ENCODE results near the gene TUT1.
A peak's percentile ranks its signal among the peaks of the same experiment; 100 is the strongest.
"Not testable (repeated sequence)": the region's sequence is repeated elsewhere in the genome, so short reads cannot be mapped to it uniquely, and the experiment has no call there.

Gene TUT1

GRCh38 chr11:62556875-62557631 is 34.3 kb downstream of the TUT1 start:
- DNase-seq (ENCODE audit: low read depth in 2 of 2, low spot score in 1 of 2), result no peak

- DNase-seq (ENCODE audit: low read depth in 2 of 2, low spot score in 1 of 2), result peak; percentile 52 to 71
These were observed 35.0 kb downstream of the TUT1 start for GRCh38 chr11:62556108-62556874.

- no peak for DNase-seq (ENCODE audit: low read depth in 2 of 2, low spot score in 1 of 2)
These were observed 35.7 kb downstream of the TUT1 start for GRCh38 chr11:62555464-62556107.

DNA sequence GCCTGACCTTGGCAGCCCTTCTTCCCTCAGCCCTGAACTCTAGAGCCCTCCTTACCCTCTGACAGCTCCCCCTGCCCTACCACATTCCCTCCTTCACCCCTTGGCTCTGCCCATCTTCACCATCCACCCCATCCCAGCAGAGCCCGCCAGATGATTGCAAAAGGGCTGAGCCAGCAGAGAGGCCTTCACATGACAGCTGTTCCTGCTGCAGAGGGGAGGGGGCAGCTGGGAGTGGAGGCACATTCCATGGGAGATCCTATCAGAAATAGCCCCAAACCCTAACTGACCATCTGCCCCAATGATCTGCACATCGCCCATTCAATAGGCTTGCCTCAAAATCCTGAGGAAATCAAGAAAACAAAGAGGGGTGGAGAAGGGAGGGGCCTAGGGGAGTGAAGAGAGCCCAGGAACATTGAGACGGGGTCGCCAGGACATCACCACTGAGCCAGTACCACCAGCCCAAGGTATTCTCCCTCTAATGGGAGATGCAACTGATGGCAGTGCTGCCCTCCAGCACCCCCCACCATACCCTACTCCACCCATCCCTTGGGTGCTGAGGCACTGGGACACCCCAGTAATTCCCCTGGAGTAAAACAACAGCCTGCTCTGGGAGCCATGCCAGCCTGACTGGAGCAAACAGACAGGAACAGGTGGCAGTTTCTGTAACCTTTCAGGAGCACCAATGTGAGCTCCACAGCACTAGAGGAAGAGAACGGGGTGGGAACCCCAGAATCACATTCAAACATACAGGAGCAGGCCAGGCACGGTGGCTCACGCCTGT is 36.7 kb downstream of the TUT1 start:
- DNase-seq (ENCODE audit: low read depth in 2 of 2, low spot score in 1 of 2), result no peak

- DNase-seq (ENCODE audit: low read depth in 2 of 2, low spot score in 1 of 2), result no peak
These were observed 37.4 kb downstream of the TUT1 start for GRCh38 chr11:62553839-62554361.

DNA sequence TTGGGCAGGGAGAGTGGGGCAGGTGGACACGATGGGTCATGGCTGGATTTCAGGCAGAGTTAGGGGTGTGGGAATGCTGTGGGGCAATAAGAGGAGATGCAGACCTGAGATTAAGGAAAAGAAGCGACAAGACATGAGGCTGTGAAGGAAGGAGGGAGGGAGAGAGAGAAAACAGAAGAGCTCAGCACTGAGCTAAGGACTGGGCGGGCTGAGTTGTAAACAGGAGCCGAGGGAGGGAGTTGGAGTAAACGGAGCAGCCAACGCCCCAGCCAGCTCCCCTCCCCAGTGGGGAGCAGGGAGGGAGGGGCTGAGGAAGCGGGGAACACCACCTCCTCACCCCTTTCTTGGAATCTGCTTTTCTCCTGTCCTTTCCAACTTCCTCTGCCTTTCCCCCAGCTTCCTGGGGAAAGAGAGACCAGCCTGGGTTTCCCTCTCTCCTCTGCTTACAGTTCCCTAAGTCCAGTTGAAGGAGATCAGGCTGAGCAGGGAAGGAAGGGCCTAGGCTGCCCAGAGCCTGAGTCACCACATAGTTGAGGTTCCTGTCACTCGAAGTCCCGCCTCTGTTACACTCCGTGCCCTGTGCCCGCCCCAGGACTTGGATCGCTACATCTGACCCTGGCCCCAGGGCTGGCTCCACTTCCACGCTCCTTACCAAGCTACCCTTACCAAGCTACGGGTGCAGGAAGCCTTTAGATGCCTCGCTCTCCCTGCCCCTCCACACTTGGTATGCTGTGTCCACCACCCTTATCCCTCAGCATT is 38.1 kb downstream of the TUT1 start:
- DNase-seq (ENCODE audit: low read depth in 2 of 2, low spot score in 1 of 2), result no peak

DNA sequence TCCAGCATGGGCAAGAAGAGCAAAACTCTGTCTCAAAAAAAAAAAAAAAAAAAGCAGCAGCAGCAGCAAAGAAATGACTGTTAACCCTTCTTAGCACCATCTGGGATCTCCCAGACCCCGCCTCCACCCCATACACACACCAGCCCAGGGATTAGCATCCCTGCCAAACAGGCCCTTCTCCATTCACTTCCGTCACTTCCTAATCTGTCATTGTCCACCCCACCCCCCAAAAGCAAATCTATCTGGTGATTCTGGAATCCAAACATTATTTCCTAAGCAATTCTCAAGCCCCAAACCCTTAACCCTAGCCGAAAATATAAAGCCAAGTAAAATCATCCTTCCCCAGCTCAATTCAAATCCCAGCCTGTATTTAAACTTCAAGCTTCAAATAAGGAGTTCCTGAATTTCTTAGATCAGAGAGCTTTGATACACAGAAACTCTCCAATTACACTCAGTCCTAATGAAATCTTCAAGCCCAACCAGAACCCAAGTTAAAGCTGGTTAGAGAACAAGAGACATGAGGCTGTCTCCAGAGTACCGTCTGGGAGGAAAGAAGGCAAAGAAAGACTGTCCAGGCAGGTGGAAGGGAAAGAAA is 38.7 kb downstream of the TUT1 start:
- no peak for DNase-seq (ENCODE audit: low read depth in 2 of 2, low spot score in 1 of 2)

DNA sequence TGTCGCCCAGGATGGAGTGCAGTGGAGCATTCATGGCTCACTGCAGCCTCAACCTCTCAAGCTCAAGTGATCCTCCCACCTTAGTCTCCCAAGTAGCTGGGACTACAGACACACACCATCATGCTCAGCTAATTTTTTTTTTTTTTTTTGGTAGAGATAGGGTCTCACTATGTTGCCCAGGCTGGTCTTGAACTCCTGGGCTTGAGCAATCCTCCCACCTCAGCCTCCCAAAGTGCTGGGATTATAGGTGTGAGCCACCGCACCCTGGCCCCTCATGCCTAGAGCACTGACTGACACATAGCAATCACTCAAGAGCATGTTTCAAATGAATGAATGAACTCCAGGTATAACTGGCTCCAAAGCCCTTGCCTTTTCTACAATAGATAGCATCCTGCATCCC is 40.8 kb downstream of the TUT1 start:
- not testable (repeated sequence) for DNase-seq (ENCODE audit: low read depth in 2 of 2, low spot score in 1 of 2)

DNA sequence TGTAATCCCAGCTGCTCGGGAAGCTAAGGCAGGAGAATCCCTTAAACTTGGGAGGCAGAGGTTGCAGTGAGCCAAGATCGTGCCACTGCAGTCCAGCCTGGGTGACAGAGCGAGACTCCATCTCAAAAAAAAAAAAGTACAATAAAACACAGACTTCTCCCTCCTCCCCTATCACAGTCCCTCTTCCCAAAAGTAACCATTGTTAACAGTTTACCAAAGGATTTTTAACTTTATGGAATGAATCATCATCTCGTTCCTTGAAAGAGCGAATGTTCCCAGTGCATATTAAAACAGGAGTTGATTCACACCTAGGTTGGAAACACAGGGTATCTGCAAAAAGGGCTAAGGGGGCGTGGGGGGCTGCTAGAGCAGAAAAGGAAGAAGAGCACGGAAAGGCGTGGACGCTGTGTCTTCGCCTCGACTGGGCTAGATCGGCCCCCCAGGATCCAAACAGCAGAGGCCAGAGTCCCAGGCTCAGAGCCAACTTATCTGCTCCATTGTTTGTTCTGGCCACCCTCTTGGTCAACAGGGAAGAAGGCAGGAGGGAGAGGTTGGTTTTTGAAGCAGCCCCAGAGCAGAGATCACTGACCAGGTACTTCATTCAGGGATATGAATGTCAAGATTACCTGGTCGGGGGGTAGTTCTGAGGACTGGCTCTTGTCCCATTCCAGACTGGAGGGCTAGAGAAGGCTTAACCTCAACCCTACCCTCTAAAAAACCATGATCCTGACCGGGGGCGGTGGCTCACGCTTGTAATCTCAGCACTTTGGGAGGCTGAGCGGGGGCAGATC is 42.6 kb downstream of the TUT1 start:
- DNase-seq (ENCODE audit: low read depth in 2 of 2, low spot score in 1 of 2), result no peak

- DNase-seq (ENCODE audit: low read depth in 2 of 2, low spot score in 1 of 2), result no peak
These were observed 43.5 kb downstream of the TUT1 start for GRCh38 chr11:62547691-62548281.

GRCh38 chr11:62546929-62547625 is 44.2 kb downstream of the TUT1 start:
- DNase-seq (ENCODE audit: low read depth in 2 of 2, low spot score in 1 of 2), result no peak

DNA sequence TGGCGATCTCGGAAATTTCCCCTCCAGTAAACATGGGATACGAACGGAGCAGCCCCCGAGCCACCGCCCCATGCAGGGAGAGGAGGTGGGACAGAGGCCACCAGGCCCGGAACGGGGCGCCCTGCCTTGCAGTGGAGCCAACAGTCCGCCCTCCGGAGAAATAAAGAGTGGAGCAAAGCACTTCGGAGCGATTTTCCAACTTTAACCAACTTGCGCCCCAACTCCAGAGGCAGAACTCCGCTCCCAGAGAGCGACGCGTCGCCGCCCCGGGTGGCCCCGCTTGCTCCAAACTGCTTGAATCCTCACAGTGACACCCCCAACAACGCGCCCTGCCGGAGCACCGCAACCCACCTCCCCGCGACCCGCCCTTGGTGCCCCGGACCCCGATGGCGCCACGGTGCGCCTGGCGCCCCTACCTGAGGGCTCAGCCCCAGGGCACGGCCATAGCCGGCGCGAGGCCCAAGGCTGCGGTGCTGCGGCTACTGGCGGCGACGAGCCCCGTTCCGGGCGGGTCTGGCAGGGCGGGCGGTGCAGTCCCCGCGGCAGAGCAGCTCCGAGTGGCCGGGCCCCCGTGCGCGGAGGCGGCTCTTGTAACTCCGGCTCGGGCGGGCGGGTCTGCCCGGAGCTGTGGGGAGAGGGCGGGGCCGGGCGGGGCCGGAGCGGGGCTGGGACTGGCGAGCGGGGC is 44.9 kb downstream of the TUT1 start, which contains the start of gene AHNAK:
Gene AHNAK (minus strand): TSS at position 563 of the 685 bp plus-strand sequence. CDS start 10,708 bp downstream, outside the sequence.
- peak in 1 of 2 donors; percentile 49 for DNase-seq (ENCODE audit: low read depth in 2 of 2, low spot score in 1 of 2)

DNA sequence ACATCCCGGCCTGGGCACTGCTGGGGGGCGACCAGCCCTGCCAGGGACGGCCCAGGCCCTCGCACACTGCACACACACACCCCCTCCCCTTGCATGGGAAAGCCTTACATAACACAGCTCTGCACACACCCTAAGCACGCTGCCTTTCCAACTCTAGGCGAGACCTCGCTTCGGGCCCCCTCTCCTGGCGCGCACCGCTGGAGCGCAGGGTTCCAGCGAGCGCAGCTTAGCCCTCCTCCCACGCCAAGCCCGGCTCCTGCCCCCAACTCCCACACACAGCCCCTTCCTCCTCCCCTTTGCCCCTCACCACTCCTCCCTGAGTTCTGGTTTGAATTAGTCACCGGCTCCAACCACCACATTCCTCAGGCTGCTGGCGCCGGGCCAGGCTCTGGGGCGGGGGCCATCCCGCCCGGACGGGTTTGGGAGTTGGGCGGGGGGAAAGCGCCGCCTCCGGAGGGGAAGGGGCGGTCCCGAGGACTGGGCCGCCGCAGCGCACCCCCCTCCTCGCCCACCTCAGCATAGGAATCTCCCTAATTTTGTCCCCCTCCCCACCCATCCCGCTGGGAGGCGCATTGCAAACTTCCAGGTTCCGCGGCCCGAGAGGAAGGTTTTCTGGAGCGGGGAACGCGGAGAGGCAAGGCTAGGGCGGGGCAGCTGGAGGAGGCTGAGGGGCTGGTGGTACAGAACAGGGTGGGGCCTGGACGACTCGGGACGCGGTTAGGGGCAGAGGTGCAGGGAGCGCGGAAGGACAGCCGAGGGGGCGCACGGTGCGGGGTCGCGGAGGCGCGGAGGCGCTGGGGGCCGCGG is 45.7 kb downstream of the TUT1 start:
- DNase-seq (ENCODE audit: low read depth in 2 of 2, low spot score in 1 of 2), result peak in 1 of 2 donors; percentile 49

GRCh38 chr11:62544581-62545436 is 46.5 kb downstream of the TUT1 start:
- DNase-seq (ENCODE audit: low read depth in 2 of 2, low spot score in 1 of 2), result no peak

DNA sequence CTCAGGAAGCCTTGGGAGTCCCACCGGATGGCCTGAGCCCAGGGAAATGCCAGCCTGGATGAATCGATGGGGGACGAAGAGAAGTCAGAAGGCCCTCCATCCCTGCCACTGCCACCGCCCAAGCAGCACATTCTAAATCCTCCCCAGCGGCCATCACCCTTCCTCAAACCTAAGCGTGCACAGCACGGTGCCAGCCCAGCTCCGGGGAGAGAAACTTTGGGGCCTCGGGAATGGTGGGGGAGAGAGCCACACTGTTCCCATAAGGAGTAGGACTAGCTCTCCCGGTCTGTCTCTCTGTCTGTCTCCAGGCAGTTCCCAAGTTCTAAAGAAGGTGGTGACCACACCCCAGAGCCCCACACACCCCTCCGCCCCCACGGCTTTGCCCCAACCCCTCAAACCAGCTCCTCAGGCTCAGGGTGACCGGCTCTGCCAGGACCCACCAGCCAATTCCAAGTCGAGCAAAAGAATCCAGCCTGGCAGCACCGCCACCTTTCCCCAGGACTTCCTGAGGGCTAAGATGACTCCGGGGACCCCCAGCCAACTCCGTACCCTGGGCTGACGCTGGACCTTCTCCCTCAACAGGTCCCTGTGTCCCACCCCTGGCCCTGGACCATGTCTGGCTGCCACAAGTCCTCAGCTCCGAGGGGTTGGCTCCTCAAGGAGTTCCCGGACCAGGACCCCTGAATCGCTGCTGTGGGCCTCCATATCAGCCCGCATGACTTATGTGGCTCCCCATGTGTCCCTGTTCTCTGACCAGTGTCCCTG is 47.5 kb downstream of the TUT1 start:
- DNase-seq (ENCODE audit: low read depth in 2 of 2, low spot score in 1 of 2), result no peak
